GM19397 (cell line): ENCODE measurements around the gene OAT.

Source experiments
- ATAC-seq: cut with Tn5 transposase; IDR thresholded peaks from one replicate; pipeline ENCODE4 v1.9.1; 2021; ENCODE audit warnings: mild to moderate bottlenecking, moderate library complexity; ENCODE audit not compliant: unreplicated experiment

The OAT gene

GRCh38 chr10:124354411-124355382, 64.0 kb downstream of the OAT start:
- ATAC-seq = peak; percentile 79

- no peak for ATAC-seq
Measured at GRCh38 chr10:124353896-124354295, 64.8 kb downstream of the OAT start.

- no peak for ATAC-seq
Measured at GRCh38 chr10:124353091-124353815, 65.5 kb downstream of the OAT start.

DNA sequence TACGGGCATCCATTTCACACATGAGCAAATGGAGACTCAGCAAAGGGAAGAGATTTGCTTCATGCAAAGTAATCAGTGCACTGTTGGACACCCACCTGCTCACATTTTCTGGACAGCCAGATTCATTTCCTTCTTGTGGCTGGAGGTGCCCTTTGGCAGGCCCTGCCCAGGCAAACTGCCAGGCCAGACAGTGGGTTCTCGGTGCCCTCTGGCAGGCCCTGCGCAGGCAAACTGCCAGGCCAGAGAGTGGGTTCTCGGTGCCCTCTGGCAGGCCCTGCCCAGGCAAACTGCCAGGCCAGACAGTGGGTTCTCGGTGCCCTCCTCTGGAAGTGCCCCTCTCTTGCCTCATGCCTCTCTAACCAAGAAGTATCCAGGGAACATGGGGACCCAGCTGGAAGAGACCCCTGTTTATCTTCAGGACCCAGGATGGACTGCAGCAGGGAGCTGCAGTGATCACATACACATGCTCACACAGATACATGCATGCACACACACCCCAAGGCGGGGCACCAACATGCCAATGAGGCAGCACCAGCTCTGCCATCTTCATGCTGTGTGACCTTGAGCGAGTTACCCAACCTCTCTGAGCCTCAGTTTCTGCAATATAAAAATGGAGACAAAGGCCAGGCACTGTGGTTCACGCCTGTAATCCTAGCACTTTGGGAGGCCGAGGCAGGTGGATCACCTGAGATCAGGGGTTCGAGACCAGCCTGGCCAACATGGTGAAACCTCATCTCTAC, 67.1 kb downstream of the OAT start:
- ATAC-seq = no peak

- no peak for ATAC-seq
Measured at GRCh38 chr10:124350806-124351205, 67.9 kb downstream of the OAT start.

DNA sequence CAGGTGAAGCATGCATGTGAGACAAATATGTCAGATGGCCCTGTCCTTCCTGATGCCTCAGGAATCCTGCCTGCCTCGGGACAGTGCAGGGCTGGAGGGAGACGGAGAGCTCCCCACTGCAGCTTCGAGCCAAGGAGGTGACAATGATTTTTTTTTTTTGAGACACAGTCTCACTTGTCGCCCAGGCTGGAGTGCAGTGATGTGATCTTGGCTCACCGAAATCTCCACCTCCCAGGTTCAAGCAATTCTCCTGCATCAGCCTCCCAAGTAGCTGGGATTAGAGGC, 68.8 kb downstream of the OAT start:
- ATAC-seq = no peak

- no peak for ATAC-seq
Measured at GRCh38 chr10:124349231-124349995, 69.3 kb downstream of the OAT start.

DNA sequence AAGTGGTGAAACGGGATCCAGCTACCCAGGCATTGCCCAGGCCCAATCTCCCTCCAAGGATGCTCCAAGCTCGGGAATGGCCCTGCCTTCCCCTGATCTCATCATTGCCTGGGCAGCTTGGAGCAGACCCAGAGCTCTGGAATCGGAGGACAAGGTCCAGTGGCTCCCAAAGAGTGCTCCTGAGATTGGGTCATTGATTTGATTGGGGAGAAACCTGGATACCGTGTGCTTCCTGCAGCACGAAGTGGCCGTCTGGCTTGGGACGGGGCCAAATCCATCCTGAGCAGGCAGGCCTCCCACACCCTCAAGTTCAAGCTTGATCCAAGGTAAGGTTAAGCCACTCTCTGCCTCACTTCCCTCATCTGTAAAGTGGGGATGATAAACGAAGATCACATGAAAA, 69.9 kb downstream of the OAT start:
- no peak for ATAC-seq

GRCh38 chr10:124347956-124348355, 70.8 kb downstream of the OAT start:
- no peak for ATAC-seq
